ENCODE results near the gene ZNF622. TPM values are rescaled to one million over a fixed set of nuclear protein-coding genes. Genes with fewer than 3 reads are reported as not detected.
"Not testable (repeated sequence)": the region's sequence is repeated elsewhere in the genome, so short reads cannot be mapped to it uniquely, and the experiment has no call there.

Gene ZNF622
- total RNA-seq, 1 donor from 2014 or later, result 28.1 TPM

- ATAC-seq, result no peak
These were observed 15.4 kb upstream of the ZNF622 start for GRCh38 chr5:16480821-16481538.

GRCh38 chr5:16480144-16480543 is 14.5 kb upstream of the ZNF622 start:
- no peak overlapping the region for H3K27ac ChIP-seq
- no peak overlapping the region for H3K4me3 ChIP-seq
- H3K9me3 ChIP-seq, result no peaks in the 10 kb centered on the region
- no peak for DNase-seq
- no peaks in the 10 kb centered on the region for H3K27me3 ChIP-seq (ENCODE audit: low read depth)
- intact Hi-C loops (cut with DNase I), result no loop called here
- ATAC-seq, result no peak
- no peaks in the 10 kb centered on the region for H3K36me3 ChIP-seq
- H3K4me1 ChIP-seq, result no peaks in the 10 kb centered on the region
- TF ChIP-seq CTCF (IDR thresholded peaks at IDR 0.05), result no peak

More at GRCh38 chr5:16480821-16481538, 15.4 kb upstream of the ZNF622 start:
- intact Hi-C loops (cut with DNase I), result no loop called here
- H3K27me3 ChIP-seq (ENCODE audit: low read depth), result no peaks in the 10 kb centered on the region
- no peaks in the 10 kb centered on the region for H3K9me3 ChIP-seq
- no peaks in the 10 kb centered on the region for H3K4me1 ChIP-seq
- no peak overlapping the region for H3K4me3 ChIP-seq
- DNase-seq, result no peak
- TF ChIP-seq CTCF (IDR thresholded peaks at IDR 0.05), result no peak
- H3K36me3 ChIP-seq, result no peaks in the 10 kb centered on the region
- no peak overlapping the region for H3K27ac ChIP-seq

GRCh38 chr5:16477541-16477940 is 11.9 kb upstream of the ZNF622 start:
- Histone ChIP-seq H3K4me1 (no peaks in the 10 kb centered on the region), H3K27me3 (ENCODE audit: low read depth) (no peaks in the 10 kb centered on the region), H3K4me3 (no peak overlapping the region), H3K36me3 (no peaks in the 10 kb centered on the region), H3K9me3 (no peaks in the 10 kb centered on the region), H3K27ac (no peak overlapping the region)
- TF ChIP-seq CTCF (IDR thresholded peaks at IDR 0.05), result no peak
- ATAC-seq, result no peak
- DNase-seq, result no peak
- intact Hi-C loops (cut with DNase I), result no loop called here

GRCh38 chr5:16476417-16476816 is 10.8 kb upstream of the ZNF622 start:
- H3K36me3 ChIP-seq; H3K27ac ChIP-seq; ATAC-seq; H3K4me3 ChIP-seq; H3K4me1 ChIP-seq; intact Hi-C loops (cut with DNase I); DNase-seq; H3K9me3 ChIP-seq; H3K27me3 ChIP-seq (ENCODE audit: low read depth): not testable (repeated sequence)

- peaks cover 20% of the 10 kb centered on the region for H3K4me1 ChIP-seq
- H3K27ac ChIP-seq, result no peak overlapping the region
- intact Hi-C loops (cut with DNase I), result no loop called here
- ATAC-seq (no peak), DNase-seq (no peak)
- no peak for TF ChIP-seq CTCF (IDR thresholded peaks at IDR 0.05)
- no peaks in the 10 kb centered on the region for H3K36me3 ChIP-seq
- H3K27me3 ChIP-seq (ENCODE audit: low read depth), result no peaks in the 10 kb centered on the region
- H3K9me3 ChIP-seq, result no peaks in the 10 kb centered on the region
- H3K4me3 ChIP-seq, result no peak overlapping the region
These were observed 5.8 kb upstream of the ZNF622 start for GRCh38 chr5:16471387-16471786.

GRCh38 chr5:16467363-16468219 is 2.0 kb upstream of the ZNF622 start:
- Histone ChIP-seq H3K9me3 (no peaks in the 10 kb centered on the region), H3K4me1 (peaks cover 42% of the 10 kb centered on the region), H3K4me3 (no peak overlapping the region), H3K27me3 (ENCODE audit: low read depth) (no peaks in the 10 kb centered on the region), H3K27ac (no peak overlapping the region), H3K36me3 (peaks cover 10% of the 10 kb centered on the region)
- DNase-seq, result no peak
- TF ChIP-seq CTCF (IDR thresholded peaks at IDR 0.05), result no peak
- intact Hi-C loops (cut with DNase I), result no loop called here
- ATAC-seq, result peak in 1 of 2 donors; percentile 5

Data from lower lobe of right lung (tissue), 2 donors.